ENCODE data around the gene PRDM11. TPM values are rescaled to one million over a fixed set of nuclear protein-coding genes. Genes with fewer than 3 reads are reported as not detected.

The PRDM11 gene
- total RNA-seq, 2 donors from 2014 or later, result 4.4 to 7.9 TPM

DNA sequence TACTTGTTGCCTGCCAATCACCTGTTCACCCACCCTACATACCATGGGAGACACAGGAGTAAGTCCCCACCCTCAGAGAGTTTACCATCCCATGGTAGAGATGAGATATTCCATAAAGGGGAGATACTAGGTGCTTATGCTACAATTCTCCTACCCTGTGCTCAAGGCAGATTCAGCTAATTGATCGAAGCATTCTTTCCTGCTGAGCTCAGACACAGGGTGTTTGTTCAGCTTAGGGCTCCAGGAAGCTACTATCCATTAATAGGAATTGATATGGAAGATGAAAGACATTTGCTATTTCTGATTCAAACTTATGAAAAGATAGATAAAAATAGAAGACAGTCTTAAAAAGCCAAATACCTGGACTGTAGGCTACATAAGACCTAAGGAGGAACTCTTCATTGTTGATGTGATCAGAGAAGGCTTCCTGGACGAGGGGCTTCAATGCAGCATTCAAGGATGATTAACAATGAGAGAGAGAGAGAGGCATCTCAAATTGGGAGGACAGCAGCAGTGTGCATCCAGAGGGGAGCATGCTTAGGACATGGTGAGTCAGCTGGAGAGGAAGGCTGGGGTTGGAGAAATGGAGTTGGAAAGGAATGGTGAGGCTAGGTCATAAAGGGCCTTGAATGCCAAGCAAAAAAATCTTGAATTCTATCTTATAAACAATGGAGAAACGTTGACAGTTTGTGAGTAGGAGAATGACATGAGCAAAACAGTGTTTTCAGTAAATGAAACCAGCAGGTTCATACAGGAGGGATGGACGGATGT lies 124.7 kb downstream of the PRDM11 start:
- H3K4me1 ChIP-seq, result peaks cover 4% of the 10 kb centered on the region
- intact Hi-C loops (cut with DNase I), result no loop called here
- TF ChIP-seq, protein P1, sequence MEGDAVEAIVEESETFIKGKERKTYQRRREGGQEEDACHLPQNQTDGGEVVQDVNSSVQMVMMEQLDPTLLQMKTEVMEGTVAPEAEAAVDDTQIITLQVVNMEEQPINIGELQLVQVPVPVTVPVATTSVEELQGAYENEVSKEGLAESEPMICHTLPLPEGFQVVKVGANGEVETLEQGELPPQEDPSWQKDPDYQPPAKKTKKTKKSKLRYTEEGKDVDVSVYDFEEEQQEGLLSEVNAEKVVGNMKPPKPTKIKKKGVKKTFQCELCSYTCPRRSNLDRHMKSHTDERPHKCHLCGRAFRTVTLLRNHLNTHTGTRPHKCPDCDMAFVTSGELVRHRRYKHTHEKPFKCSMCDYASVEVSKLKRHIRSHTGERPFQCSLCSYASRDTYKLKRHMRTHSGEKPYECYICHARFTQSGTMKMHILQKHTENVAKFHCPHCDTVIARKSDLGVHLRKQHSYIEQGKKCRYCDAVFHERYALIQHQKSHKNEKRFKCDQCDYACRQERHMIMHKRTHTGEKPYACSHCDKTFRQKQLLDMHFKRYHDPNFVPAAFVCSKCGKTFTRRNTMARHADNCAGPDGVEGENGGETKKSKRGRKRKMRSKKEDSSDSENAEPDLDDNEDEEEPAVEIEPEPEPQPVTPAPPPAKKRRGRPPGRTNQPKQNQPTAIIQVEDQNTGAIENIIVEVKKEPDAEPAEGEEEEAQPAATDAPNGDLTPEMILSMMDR (IDR thresholded peaks at IDR 0.05), result no peak
- no peak for TF ChIP-seq POLR2A (IDR thresholded peaks at IDR 0.05)
- no peaks in the 10 kb centered on the region for H3K36me3 ChIP-seq (replicated peaks in 1 of 2; ENCODE audit: insufficient read depth in 1 of 2, low read depth in 2 of 2)
- peak; percentile 60 for ATAC-seq
- peak overlapping the region in 2 of 4 donors; percentile 24 to 47 for H3K27ac ChIP-seq
- no peak overlapping the region for H3K4me3 ChIP-seq
- H3K9me3 ChIP-seq, result no peaks in the 10 kb centered on the region
- H3K27me3 ChIP-seq, result no peaks in the 10 kb centered on the region
- no peak for DNase-seq
- WGBS, 2 donors, result 55 to 63% methylated on average over 4 of the region's 4 CpGs

DNA sequence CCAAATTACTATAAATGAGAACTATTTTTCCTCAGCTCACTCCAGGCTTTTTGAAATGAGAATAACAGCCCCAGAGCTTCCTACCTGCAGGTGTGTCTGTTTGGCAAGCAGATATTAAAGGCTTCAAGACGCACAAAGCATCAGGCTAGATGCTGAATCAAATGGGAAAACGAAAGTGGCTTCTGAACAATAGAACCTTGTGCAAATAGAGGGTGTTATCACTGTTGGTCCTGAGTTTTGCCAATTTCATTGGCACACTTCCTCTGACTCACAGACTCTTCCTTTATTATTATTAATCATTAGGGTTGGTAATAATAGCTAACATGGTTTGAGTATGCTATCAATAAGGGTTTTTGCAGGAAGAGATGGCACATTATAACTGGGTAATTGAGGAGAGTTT lies 126.3 kb downstream of the PRDM11 start:
- TF ChIP-seq, protein P1 (IDR thresholded peaks at IDR 0.05), result no peak
- TF ChIP-seq POLR2A (IDR thresholded peaks at IDR 0.05), result no peak
- peak; percentile 50 for ATAC-seq

DNA sequence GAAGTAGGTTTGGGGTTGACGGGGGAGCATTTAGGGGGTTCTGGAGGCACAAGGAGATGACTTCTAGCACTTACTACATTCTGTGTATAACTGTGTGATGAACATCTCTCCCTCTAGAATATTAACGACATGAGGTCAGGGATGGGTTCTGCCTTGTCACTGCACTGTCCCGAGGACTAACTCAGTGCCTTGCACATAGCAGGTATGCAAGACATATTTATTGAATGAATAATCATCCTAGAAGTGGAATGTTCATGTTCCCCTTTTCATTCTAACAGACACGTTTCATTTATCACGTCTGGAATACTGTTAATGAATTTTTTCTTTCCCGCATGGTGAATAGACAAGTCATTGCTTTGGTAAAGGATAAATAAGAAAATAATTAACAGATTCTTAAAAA lies 127.1 kb downstream of the PRDM11 start:
- no peaks in the 10 kb centered on the region for H3K27me3 ChIP-seq
- H3K27ac ChIP-seq, result no peak overlapping the region
- 56 to 63% methylated on average over 6 of the region's 6 CpGs for WGBS, 2 donors
- H3K4me1 ChIP-seq, result peaks cover 4% of the 10 kb centered on the region
- no peak for TF ChIP-seq POLR2A (IDR thresholded peaks at IDR 0.05)
- TF ChIP-seq, protein P1 (IDR thresholded peaks at IDR 0.05), result no peak
- no peaks in the 10 kb centered on the region for H3K36me3 ChIP-seq (replicated peaks in 1 of 2; ENCODE audit: insufficient read depth in 1 of 2, low read depth in 2 of 2)
- intact Hi-C loops (cut with DNase I), result no loop called here
- DNase-seq, result no peak
- H3K9me3 ChIP-seq, result no peaks in the 10 kb centered on the region
- H3K4me3 ChIP-seq, result no peak overlapping the region
- no peak for ATAC-seq

More for the DNA sequence above, 126.3 kb downstream of the PRDM11 start:
- Histone ChIP-seq H3K36me3 (replicated peaks in 1 of 2; ENCODE audit: insufficient read depth in 1 of 2, low read depth in 2 of 2) (no peaks in the 10 kb centered on the region), H3K27ac (peak overlapping the region in 3 of 4 donors; percentile 24 to 44 (median 29)), H3K27me3 (no peaks in the 10 kb centered on the region), H3K9me3 (no peaks in the 10 kb centered on the region), H3K4me3 (no peak overlapping the region), H3K4me1 (peaks cover 4% of the 10 kb centered on the region)
- intact Hi-C loops (cut with DNase I), result no loop called here
- WGBS, 2 donors, result 9 to 20% methylated on average over 2 of the region's 2 CpGs
- DNase-seq, result no peak

DNA sequence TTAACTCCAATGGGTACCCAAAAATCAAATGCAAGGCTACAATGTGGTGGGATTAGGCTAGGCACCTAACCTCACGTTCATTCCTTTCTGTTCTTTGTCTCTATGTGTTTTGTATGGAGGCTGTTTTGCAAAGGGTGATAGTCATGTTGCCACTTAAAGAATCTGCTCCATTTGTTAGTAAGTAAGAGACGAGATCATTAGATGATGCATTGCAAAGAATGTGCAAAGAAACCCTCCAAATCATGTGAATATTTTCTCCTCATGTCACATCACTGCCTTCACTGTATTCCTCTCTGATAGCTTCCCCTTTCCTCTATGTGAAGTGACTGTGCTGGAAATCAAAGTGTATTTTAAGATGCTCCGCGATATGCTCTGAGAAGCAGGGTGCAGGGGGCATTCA lies 127.8 kb downstream of the PRDM11 start:
- Histone ChIP-seq H3K36me3 (replicated peaks in 1 of 2; ENCODE audit: insufficient read depth in 1 of 2, low read depth in 2 of 2) (no peaks in the 10 kb centered on the region), H3K27ac (no peak overlapping the region), H3K4me1 (peaks cover 4% of the 10 kb centered on the region), H3K27me3 (no peaks in the 10 kb centered on the region), H3K9me3 (no peaks in the 10 kb centered on the region), H3K4me3 (no peak overlapping the region)
- no peak for TF ChIP-seq POLR2A (IDR thresholded peaks at IDR 0.05)
- TF ChIP-seq, protein P1 (IDR thresholded peaks at IDR 0.05), result no peak
- 36 to 50% methylated on average over 4 of the region's 4 CpGs for WGBS, 2 donors
- DNase-seq, result no peak
- no peak for ATAC-seq
- intact Hi-C loops (cut with DNase I), result no loop called here

DNA sequence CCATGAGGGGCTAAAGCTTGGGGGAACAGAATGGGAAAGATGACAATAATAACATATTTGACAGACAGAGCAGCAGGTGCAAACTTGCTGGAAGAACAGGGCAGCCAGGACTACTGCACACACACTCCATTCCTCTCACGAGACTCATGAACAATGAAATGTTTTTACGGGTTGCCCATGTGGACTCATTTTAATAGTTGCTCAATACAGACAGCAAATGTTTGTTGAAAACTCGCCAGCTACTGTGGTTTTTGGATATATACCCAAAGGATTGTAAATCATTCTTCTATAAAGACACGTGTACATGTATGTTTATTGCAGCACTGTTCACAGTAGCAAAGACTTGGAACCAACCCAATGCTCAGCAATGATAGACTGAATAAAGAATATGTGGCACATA lies 129.4 kb downstream of the PRDM11 start:
- intact Hi-C loops (cut with DNase I), result no loop called here
- no peaks in the 10 kb centered on the region for H3K36me3 ChIP-seq (replicated peaks in 1 of 2; ENCODE audit: insufficient read depth in 1 of 2, low read depth in 2 of 2)
- no peak for ATAC-seq

More for the DNA sequence above, 129.4 kb downstream of the PRDM11 start:
- no peak overlapping the region for H3K27ac ChIP-seq
- no peaks in the 10 kb centered on the region for H3K9me3 ChIP-seq
- TF ChIP-seq POLR2A (IDR thresholded peaks at IDR 0.05), result no peak
- WGBS, 2 donors, result 63 to 66% methylated on average over 4 of the region's 4 CpGs
- no peak for DNase-seq
- peaks cover 4% of the 10 kb centered on the region for H3K4me1 ChIP-seq
- H3K27me3 ChIP-seq, result no peaks in the 10 kb centered on the region
- H3K4me3 ChIP-seq, result no peak overlapping the region

Measured in body of pancreas (tissue), 4 donors.